T-helper 9 cell (primary cell): ENCODE data around the gene LATS2.
"Not testable (repeated sequence)": the region's sequence is repeated elsewhere in the genome, so short reads cannot be mapped to it uniquely, and the experiment has no call there.

Experiments used
- DNase-seq: peaks from one replicate; pipeline ENCODE4 v3.0.0-alpha.2; 2020

LATS2 gene

DNA sequence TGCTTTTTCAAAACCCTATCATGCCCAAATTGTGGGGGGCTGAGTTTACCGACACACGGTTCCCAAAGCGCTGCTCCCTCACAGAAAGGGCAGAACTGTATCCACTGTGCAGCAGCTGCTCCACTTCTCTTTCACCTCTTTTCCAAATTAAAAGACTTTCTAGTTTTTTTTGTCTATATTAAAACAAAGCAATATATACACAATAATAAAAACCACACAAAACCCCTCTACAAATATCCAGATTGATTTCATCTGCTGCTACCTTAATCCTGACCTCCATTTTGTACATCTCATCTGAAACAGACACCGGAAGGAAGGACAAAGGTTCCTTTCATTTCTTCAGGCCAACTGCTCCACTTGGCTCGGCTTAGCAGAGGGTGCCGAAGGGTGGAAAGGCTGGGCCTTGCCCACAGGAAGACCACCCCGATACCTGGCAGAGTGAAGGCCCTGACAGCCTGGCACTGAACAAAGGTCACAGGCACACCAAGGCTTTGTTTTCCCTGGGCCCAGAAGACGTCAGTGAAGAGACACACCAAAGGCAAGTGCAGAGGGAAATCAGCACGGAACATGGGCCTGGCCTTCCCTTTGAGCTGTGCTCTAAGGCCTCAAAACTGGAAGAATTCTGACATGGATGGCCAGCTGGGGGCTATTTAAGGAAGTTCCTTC is 71.6 kb downstream of the LATS2 start:
- no peak for DNase-seq

DNA sequence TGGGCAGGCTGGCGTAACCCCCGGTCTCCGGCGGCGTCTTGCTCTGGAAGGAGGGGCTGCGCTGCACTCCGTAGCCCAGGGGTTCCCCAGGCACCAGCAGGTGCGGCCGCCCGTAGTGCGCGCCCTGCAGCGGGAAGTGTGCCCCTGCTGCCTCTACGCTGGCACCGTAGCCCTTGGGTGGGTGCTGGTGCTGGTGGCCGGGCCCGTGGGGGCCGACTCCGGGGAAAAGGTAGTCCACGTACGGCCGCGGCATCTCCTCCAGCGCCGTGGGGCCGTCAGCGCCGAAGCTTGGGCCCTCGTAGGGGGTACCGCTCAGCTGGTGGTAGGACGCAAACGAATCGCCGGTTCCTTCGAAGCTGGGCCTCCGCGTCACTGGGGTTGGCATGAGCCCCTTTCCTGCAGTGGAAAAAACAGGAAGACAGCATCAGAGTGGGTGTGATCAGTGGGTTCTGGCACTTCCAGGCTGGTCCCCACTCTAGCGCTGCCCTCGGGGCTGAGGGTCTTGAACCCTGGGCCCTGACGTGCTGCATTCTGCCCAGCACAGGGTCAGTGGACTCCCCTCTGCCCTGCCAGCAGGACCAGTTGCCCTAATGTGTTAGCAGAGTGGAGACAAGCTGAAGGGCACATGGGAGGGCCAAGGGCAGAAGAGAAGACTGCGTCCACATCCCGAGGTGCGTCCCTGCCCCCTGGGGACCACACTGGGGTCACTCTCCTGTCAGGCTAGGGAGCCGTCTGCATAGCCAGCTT is 72.3 kb downstream of the LATS2 start:
- DNase-seq = no peak

DNA sequence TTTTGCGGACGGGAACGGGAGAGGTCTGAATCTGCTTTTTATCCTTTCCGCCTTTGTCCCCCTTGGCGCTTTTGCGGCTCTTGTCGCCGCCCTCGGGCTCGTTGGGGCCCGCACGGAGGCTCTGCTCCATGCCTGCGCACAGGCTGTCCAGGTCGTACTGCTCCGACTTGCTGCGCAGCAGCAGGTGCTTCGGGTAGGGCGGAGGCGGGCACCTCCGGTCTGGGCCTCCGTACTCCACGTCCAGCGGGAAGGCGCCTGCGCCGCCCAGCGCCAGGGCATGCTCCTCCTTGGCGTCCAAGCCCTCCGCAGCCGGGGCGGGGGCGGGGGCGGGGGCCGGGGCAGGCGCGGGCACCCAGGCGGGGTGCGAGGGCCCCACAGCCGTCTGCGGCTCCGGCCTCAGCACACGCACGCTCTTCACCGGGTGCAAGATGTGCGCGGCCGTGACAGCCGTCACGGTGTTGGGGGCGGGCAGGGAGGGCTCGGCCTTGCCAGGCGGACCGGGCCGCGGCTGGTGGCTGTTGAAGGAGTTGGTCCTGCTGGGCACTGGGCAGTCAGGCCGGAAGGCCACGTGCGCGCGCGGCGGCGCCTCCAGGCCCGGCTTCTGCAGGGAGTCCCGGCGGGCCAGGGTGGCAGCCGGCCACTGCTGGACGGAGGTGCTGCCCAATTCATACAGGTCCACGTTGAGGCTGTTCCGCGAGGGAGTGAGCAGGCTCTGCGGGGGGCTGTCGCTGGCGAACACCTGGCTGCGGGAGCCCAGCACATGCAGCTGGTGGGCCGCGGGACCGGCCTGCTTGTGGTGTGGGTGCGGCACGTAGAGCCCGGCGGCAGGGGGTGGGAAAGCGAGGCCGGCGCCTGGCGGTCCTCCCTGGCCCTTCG is 73.1 kb downstream of the LATS2 start:
- DNase-seq = no peak

DNA sequence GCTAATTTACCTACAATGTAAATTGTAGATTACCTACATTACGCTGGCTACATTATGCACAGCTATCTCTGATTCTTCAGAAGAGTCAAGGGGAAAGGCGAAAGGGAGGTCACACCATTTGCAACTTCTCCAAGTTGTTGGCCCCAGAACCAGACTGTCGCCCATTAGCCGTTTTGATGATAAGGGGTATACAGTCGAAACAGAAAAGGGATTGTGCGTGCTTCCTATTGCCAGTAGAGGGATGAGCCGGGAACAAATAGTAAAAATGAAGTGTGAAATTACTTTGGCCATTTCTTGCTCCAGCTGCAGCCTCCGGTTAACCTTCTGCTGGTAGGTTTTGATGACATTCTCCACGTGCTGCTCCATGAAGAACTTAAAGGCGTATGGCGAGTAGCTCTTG is 73.8 kb downstream of the LATS2 start:
- DNase-seq = no peak

DNA sequence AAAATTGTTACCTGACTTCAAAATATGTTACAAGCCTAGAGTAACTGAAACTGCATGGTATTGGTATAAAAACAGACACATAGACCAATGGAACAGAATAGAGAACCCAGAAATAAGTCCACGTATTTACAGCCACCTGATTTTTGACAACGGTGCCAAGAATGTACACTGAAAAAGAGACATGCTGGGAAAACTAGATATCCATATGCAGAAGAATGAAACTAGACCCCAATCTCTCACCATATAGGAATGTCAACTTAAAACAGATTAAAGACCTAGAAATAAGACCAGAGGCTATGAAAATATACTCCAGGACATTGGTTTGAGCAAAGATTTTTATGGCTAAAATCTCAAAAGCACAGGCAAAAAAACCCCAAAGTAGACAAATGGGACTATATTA is 76.5 kb downstream of the LATS2 start:
- no peak for DNase-seq

DNA sequence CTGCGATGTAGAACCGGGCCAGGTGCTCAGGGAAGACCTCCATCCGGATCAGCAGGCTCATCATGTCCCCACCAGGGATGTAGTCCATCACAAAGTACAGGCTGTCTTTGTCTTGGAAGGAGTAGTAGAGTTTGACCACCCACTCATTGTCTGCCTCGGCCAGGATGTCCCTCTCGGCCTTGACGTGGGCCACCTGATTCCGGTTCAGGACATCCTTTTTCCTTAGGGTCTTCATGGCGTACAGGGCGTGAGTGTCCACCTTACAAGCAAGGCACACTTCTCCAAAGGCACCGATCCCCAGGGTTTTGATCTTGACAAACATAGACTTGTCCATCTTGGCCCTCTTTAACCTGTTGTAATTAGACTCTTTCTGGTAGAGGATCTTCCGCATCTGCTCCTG is 78.0 kb downstream of the LATS2 start:
- no peak for DNase-seq

DNA sequence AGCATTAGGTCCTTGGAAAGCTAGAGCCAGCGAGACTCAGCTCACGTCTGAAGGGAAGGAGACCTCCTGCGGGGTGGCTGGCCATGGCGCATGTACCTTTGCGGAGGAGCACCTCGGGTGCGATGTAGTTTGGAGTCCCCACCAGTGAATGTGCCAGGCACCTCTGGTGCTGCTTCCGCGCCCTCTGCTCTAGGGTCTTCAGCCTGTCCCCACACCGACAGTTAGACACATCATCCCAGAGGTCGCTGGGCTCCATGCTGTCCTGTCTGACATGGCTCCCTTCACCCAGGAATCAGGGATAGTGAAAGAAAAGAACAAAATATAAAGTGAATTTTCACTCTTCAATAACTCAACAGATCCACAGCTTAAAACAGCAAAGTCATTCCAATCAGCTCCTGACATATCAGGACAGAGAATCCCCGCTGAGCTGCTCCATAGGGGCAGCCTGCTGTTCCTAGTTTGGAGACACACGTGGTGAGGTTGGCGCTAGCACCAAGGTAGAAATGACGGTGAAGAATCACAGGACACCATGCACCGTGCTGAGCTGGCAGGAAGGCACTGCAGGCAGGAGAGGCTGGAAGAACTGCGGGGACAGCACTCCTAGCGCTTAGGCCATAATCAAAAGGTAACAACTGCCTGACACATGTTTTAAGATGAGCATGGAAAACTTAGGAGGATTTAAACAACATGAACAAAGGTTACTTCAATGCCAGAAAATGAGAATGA is 79.9 kb downstream of the LATS2 start:
- DNase-seq = no peak

DNA sequence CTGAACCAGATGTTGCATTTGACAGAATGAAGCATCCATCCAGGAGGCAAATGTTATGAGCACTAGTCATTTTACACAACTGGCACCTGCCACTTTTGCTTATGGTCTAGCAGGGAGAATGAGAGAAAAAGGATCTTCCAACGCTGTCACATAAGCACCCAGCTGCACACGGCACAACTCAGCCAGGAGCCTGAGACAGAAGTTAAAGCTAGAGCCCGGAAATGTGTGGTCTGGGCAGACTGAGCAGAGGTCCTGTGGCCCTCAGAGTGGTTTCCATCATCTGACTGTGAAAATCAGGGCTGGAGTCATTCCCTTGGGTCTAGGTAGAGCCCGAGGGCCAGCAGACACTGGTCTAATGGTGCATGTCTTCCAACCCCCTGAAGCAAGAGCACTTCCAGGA is 80.5 kb downstream of the LATS2 start:
- DNase-seq = no peak

DNA sequence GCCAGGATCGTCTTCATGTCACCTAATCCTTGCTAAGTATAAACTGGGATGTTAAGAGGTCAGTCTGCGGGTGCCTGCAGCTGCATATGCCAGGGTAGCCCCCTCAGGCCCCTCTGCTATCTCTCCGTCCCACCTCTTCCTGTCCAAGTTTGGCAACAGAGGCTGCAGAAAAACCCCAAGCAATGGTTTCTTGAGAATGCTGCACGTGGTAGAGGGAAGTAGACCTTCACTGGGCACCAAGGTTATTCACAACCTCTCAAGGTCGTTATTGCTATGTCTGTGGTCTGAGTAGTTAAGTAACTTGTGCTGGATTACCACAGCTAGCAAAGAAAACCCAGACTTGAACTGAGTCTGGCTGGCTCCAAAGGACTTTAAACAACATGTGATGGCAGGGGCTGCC is 81.0 kb downstream of the LATS2 start:
- DNase-seq = no peak

DNA sequence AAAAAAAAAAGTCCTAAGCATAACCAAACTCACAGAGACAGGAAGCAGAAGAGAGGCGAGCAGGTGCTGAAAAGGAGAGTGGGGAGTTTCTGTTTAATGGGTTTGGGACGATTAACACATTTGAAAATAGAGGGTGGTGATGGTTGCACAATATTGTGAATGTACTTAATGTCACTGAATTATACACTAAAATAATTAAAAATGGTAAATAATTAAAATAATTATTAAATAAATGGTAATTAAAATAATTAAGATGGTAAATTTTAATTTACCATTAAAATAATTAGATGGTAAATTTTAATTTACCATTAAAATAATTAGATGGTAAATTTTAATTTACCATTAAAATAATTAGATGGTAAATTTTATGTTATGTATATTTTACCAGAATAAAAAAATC is 84.0 kb downstream of the LATS2 start:
- DNase-seq = no peak

DNA sequence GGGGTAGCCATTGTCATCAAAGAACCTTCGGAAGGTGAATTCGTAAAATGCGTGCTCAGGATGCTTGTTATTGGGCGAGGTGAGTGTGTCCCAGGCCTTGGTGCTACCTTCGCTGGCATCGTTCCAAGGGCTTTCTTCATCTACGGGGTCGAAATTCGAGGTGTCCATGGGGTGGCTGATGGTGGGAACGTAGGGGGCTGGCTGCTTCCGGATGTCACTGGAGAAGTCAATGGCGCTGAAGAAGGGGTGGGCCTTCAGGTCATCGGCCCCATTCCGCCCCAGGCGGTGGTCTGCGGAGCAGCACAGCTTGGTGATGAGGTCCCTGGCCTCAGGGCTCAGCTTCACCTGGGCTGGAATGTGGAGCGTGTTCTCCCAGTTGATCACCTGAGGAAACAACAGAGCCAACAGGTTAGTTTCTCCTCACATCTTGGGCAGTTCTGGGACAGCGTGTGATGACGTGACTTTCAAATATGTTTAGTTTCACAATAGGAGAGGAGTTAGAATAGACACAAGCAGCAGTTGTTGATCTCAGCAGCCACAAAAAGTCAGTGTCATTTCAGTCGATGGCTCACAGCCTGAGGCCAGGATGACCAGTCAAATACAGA is 86.3 kb downstream of the LATS2 start:
- no peak for DNase-seq

DNA sequence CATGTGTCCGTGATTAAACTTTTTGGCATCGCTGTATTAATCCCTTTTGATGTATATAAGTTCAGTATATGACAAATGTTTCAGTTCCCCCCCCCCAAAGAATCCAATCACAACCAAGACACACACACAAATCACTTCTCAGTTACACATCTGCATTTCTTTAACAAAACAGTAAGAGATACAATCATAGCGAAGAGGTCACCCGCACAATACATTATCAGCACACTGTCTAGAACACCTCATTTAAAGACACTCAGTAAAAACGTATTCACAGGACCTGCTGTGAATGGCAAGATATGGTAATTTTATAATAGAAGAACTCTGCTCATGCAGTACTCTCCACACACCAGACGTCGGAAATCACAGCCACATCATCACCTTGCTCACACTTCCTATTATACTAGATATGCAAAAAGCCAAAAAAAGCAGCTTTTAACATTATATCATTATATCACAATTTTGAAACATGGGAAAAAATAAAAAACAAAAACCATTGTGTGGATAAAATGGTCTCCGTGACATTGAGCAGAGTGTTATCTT is 87.4 kb downstream of the LATS2 start:
- no peak for DNase-seq

DNA sequence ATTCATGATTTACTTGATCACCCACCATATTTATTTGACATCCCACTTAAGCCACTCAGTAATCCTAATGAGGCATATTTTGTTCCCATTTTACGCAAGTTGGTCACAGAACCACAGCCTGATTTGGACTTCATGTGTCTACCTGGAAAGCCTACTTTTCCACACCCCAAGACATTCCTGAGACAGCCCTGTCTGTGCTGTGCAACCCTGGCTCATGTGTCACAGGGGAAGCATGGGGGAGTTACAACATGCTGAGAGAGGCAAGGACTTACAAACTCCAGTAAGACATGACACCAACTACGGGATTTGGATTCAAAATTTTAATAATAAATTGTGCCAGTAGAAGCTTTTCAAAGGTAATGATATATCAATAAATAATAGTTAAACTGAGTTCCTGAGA is 88.7 kb downstream of the LATS2 start:
- no peak for DNase-seq

DNA sequence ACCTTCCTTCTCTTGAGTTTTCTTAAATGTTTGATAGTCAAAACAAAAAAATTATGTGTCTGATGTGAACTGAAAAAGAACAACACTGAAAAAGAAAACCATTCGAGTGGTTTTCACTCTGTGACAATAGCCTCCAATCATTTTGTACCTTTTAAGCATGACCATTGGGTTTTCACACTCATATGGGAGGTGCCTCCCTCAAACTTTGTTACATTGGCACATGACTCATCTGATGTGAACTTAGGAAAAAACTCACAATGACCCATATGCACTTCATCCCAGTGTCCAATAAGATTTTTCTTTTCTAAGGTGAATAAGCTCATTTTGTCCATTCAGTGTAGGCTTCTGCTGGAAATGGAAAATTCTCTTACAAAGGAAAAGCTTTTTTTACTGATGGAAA is 92.2 kb downstream of the LATS2 start:
- DNase-seq = no peak

DNA sequence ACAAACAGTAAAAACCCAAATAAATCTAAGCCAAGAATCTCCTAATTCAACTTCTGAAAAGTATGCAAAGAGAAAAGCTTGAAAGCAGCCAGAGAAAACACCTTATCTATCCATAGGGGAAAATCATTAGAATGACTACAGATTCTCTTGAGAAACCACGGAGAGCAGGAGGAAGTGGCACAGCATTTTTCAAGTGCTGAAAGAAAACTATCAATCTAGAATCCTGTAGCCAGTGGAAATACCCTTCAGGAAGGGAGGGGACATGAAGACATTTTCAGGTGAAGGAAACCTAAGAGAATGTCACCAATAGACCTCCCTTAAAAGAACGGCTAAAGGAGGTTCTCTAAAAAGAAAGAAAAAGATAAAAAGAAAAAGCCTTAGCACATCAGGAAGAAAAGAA is 92.6 kb downstream of the LATS2 start:
- DNase-seq = no peak

DNA sequence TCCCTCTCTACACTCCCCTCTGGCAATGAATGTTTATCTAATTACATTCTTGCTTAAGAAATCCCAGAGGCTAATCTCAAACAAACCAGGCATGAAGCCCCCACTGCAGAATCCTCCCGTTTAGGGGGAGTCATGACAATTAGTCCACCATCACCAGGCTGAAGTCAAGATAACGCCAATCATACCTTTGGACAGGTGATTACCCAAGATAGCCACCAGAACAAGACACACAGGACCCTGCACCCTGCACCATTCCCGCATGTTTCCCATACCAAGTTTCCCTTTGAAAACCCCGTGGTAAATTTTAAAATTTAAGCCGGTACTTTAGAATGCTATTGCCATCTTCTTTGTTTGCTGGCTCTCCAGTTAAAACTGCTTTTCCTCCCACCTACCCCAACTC is 94.0 kb downstream of the LATS2 start:
- DNase-seq = no peak

DNA sequence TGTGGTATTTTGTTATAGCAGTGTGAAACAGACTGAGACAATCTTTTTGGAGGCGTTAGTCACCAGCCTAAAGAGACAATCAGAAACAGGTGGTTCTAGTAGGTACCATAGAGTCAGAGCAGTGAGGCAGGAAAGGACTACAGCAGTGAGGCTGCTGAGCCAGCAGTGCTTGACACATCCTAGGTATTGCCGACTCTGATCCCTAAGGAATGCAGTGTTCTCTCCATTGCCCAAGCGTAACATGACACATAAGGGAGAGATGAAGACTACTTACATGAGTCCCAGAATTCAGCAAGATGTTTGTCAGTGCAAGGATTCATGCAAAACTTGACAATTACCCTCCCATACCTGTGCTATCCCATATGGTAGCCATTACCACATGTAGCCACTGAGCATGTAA is 96.5 kb downstream of the LATS2 start:
- no peak for DNase-seq

DNA sequence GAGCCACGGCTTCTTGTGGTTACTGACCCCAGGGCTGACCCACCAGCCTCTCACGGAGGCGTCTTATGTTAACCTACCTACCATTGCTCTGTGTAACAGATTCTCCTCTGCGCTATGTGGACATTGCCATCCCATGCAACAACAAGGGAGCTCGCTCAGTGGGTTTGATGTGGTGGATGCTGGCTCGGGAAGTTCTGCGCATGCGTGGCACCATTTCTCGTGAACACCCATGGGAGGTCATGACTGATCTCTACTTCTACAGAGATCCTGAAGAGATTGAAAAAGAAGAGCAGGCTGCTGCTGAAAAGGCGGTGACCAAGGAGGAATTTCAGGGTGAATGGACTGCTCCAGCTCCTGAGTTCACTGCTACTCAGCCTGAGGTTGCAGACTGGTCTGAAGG is 99.7 kb downstream of the LATS2 start:
- not testable (repeated sequence) for DNase-seq

DNA sequence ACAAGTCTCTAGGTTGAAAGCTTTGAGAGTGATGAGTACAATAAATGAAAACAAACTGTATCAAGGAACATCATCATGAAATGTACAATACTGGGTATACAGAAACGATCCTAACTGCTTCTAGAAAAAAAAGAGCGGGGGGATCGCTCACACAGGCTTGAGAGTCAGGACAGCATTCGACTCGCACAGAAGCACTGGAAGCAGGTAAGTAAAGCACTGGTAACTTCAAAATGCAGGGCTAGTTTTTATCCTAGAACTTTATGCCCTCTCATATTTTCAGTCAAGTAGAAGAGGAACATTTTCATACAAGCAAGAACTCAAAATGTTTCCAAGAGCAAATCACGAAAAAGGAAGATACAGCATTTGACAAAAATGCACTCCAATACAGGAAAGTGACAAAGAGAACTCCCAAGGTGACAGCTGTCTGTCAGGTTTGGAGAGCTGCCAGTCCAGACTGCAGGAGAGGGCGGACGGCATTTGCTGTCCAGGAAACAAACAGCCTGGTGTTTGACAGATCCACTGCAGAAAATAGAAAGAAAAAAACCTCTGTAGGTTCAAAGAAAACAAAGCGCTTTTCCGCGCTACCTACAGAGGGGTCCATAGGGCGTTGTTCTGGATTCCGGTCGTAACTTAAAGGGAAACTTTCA is 100.6 kb downstream of the LATS2 start:
- no peak for DNase-seq

DNA sequence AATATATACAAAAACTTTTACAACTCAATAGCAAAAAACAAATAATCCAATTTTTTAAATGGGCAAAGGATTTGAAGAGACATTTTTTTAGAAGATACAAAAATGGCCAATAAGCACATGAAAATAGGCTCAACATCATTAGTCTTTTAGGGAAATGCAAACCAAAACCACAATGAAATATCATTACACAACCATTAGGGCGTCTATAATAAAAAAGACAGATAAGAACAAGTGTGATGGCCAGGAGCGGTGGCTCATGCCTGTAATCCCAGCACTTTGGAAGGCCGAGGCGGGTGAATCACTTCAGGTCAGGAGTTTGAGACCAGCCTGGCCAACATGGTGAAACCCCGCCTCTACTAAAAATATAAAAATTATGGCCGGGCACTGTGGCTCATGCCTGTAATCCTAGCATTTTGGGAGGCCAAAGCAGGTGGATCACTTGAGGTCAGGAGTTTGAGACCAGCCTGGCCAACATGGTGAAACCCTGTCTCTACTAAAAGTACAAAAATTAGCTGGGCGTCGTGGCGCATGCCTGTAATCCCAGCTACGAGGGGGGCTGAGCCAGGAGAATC is 104.3 kb downstream of the LATS2 start:
- DNase-seq = not testable (repeated sequence)

DNA sequence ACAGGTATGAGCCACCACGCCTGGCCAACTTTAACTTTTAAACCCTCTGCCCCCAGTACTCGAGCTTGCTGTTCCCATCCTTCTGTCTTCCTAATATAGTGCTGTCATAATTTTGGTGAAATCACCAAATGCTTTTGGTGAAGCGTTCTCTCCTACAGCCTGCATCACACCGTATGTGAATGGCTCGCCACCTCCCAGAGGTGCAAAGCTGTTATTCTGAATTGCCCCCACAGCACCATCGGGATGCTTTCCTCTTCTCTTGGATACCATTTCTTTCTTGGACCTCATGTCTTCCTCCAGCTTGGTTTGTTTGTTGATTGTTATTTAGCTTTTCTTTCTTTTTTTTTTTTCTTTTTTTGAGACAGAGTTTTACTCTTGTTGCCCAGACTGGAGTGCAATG is 105.9 kb downstream of the LATS2 start:
- DNase-seq = no peak
